Smooth muscle cell (in vitro differentiated cells): ENCODE measurements around the gene ULK1. TPM values are rescaled to one million over a fixed set of nuclear protein-coding genes. Genes with fewer than 3 reads are reported as not detected.

Experiments used
- DNase-seq: peaks from one replicate; lab custom pipeline; 2025; ENCODE audit not compliant: unreplicated experiment; lab: John Stamatoyannopoulos, UW
- H2AFZ ChIP-seq: fragments of 200-600 bp; sonication (generic); 2 replicates; pipeline ENCODE4 v1.6.0; 2016; ENCODE audit warnings: antibody characterized with exemption, low read depth, mild to moderate bottlenecking
- H3F3A ChIP-seq: fragments of 200-600 bp; sonication (generic); 2 replicates; pipeline ENCODE4 v1.6.0; 2017; ENCODE audit warnings: antibody characterized with exemption, low read depth
- H3K27ac ChIP-seq: fragments of 200-600 bp; sonication (generic); 2 replicates; pipeline ENCODE4 v1.5.1; 2016; ENCODE audit warnings: low read depth, mild to moderate bottlenecking
- H3K27me3 ChIP-seq: fragments of 200-600 bp; sonication (generic); 2 replicates; pipeline ENCODE4 v1.6.1; 2016; ENCODE audit warnings: low read depth, mild to moderate bottlenecking
- H3K36me3 ChIP-seq: fragments of 200-600 bp; sonication (generic); 2 replicates; pipeline ENCODE4 v1.5.1; 2016; ENCODE audit warnings: low read depth
- H3K4me1 ChIP-seq: fragments of 200-600 bp; sonication (generic); 2 replicates; pipeline ENCODE4 v1.5.1; 2016; ENCODE audit warnings: low read depth
- H3K4me2 ChIP-seq: fragments of 200-600 bp; sonication (generic); 2 replicates; pipeline ENCODE4 v1.6.0; 2016; ENCODE audit warnings: mild to moderate bottlenecking
- H3K4me3 ChIP-seq: fragments of 200-600 bp; sonication (generic); 2 replicates; pipeline ENCODE4 v1.5.1; 2016; ENCODE audit warnings: mild to moderate bottlenecking
- H3K79me2 ChIP-seq: fragments of 200-600 bp; sonication (generic); 2 replicates; pipeline ENCODE4 v1.6.0; 2016; ENCODE audit warnings: low read depth, mild to moderate bottlenecking
- H3K9ac ChIP-seq: fragments of 200-600 bp; sonication (generic); 2 replicates; pipeline ENCODE4 v1.6.0; 2016; ENCODE audit warnings: low read depth
- H3K9me3 ChIP-seq: fragments of 200-600 bp; sonication (generic); replicated peaks from 2 replicates; pipeline ENCODE4 v1.5.1; 2016; ENCODE audit warnings: low read depth
- H4K20me1 ChIP-seq: fragments of 200-600 bp; sonication (generic); 2 replicates; pipeline ENCODE4 v1.6.0; 2016; ENCODE audit warnings: low read depth
- CTCF ChIP-seq: fragments of 200-600 bp; sonication (generic); IDR thresholded peaks from 2 replicates; pipeline ENCODE4 v1.5.1; 2017; ENCODE audit warnings: borderline replicate concordance, mild to moderate bottlenecking, antibody characterized with exemption; ENCODE audit not compliant: insufficient read depth, poor library complexity, severe bottlenecking
- WGBS: methylation state at CpG from one replicate; pipeline ENCODE4 v1.1.7; 2016; ENCODE audit warnings: low lambda C conversion rate; 5-methylcytosine and 5-hydroxymethylcytosine counted together
- polyA plus RNA-seq: library from polyadenylated mRNA; unstranded; fragments of >200 nt; fragmentation: Nextera tagmentation; extraction: Ambion mirVana; gene quantifications from 2 replicates; pipeline ENCODE4 v1.2.1, GENCODE V29; 2016
- small RNA-seq: library from RNA; depleted of rRNA; stranded (forward); fragments of <200 nt; gene quantifications from one replicate; pipeline ENCODE3, GENCODE V24; 2014
- total RNA-seq: library from RNA; depleted of rRNA; stranded (reverse); fragments of >200 nt; gene quantifications from 2 replicates; pipeline ENCODE4 v1.2.3, GENCODE V29; 2014

ULK1 gene
- total and polyA plus RNA-seq, 2 experiments from 2014 or later = 8.5 to 10.5 TPM

DNA sequence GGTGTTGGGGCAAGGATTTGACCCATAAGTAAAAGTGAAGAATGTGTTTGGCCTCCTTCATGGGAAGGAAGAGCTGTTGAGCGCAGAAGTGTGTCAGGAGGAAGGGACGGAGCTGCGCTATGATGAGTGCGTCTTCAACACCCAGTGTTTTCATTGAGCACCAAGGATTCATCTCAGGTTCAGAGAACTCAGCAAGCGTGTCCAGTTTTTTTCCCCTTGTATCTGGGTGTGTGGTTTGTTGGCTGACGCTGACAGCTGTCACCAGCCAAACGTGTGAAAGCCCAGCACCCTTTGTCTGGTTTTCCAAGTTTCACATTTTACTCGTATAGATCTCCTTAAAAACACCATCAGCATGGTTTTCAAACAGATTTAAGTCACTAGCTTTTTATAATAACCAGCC, 67.6 kb downstream of the ULK1 start:
- WGBS = 92% methylated on average over 8 of the region's 8 CpGs
- Histone ChIP-seq H3K27me3 (no peaks in the 10 kb centered on the region), H3K4me3 (no peak overlapping the region), H3K36me3 (no peaks in the 10 kb centered on the region), H3F3A (no peaks in the 10 kb centered on the region), H3K9me3 (no peaks in the 10 kb centered on the region), H4K20me1 (peaks cover 92% of the 10 kb centered on the region), H3K9ac (no peak overlapping the region), H3K4me2 (no peak overlapping the region), H3K79me2 (peaks cover 86% of the 10 kb centered on the region), H3K4me1 (no peaks in the 10 kb centered on the region), H3K27ac (no peak overlapping the region), H2AFZ (no peak overlapping the region)
- no peak for TF ChIP-seq CTCF
- no peak for DNase-seq

- Histone ChIP-seq H3K27me3 (no peaks in the 10 kb centered on the region), H3K4me1 (no peaks in the 10 kb centered on the region), H3K4me2 (no peak overlapping the region), H3K27ac (no peak overlapping the region), H4K20me1 (peaks cover 92% of the 10 kb centered on the region), H3K79me2 (peaks cover 87% of the 10 kb centered on the region), H3K4me3 (no peak overlapping the region), H2AFZ (no peak overlapping the region), H3K36me3 (no peaks in the 10 kb centered on the region), H3K9me3 (no peaks in the 10 kb centered on the region), H3F3A (no peaks in the 10 kb centered on the region), H3K9ac (no peak overlapping the region)
- 94% methylated on average over 4 of the region's 4 CpGs for WGBS
- no peak for DNase-seq
- TF ChIP-seq CTCF = no peak
These were observed 69.0 kb downstream of the ULK1 start for GRCh38 chr12:131963381-131963780.

DNA sequence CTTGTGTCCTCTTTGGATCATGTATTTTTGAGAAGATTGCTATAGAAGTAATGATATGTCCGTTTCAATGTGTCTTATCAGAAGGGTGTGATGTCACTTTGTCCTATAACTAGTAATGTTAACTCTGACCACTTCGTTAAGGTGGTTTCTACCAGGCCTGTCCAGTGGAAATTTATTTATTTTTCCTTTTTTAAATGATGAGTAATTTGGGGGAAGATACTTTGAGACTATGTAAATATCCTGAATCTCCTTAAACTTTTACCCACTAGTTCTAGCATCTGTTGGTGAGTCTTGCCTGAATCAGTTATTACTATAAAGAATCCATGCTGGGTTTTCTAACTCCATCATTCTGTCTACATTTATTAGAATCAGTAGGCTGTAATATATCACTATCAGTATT, 70.7 kb downstream of the ULK1 start:
- Histone ChIP-seq H3K36me3 (no peaks in the 10 kb centered on the region), H3F3A (no peaks in the 10 kb centered on the region), H3K9me3 (no peaks in the 10 kb centered on the region), H3K27ac (peak overlapping the region; percentile 19), H3K9ac (no peak overlapping the region), H2AFZ (no peak overlapping the region), H3K79me2 (peaks cover 87% of the 10 kb centered on the region), H4K20me1 (peaks cover 92% of the 10 kb centered on the region), H3K4me1 (no peaks in the 10 kb centered on the region), H3K27me3 (no peaks in the 10 kb centered on the region), H3K4me2 (no peak overlapping the region), H3K4me3 (no peak overlapping the region)
- no peak for DNase-seq
- WGBS = 64% methylated on average over 2 of the region's 2 CpGs
- TF ChIP-seq CTCF = no peak

- no peak for TF ChIP-seq CTCF
- no peak overlapping the region for H3K4me2 ChIP-seq
- H3K9me3 ChIP-seq = no peaks in the 10 kb centered on the region
- DNase-seq = no peak
- peaks cover 98% of the 10 kb centered on the region for H3K79me2 ChIP-seq
- peaks cover 99% of the 10 kb centered on the region for H4K20me1 ChIP-seq
- 86% methylated on average over 1 of the region's 1 CpG for WGBS
- no peaks in the 10 kb centered on the region for H3F3A ChIP-seq
- H3K36me3 ChIP-seq = no peaks in the 10 kb centered on the region
- no peak overlapping the region for H3K27ac ChIP-seq
- no peak overlapping the region for H2AFZ ChIP-seq
- no peaks in the 10 kb centered on the region for H3K27me3 ChIP-seq
- H3K4me3 ChIP-seq = no peak overlapping the region
- no peak overlapping the region for H3K9ac ChIP-seq
- H3K4me1 ChIP-seq = no peaks in the 10 kb centered on the region
These were observed 76.8 kb downstream of the ULK1 start for GRCh38 chr12:131971226-131971625.

Small RNA genes lying within 50 kb of the gene (small RNA-seq; reads per million reads assigned to genes)
- gene AC131009.3 = not detected

Other genes with a start within 250 kb of the ULK1 start
- 19.4 and 32.3 TPM in 2 replicates for gene SFSWAP, start 183.5 kb upstream of the ULK1 start, total RNA-seq
- gene SFSWAP, start 183.5 kb upstream of the ULK1 start, polyA plus RNA-seq = 24.1 and 33.5 TPM in 2 replicates
- gene MMP17, start 66.2 kb upstream of the ULK1 start, total RNA-seq = 0.81 and 1.6 TPM in 2 replicates
- gene MMP17, start 66.2 kb upstream of the ULK1 start, polyA plus RNA-seq = 1.3 and 4.3 TPM in 2 replicates
- 2.6 and 22.2 TPM in 2 replicates for gene PUS1, start 34.7 kb downstream of the ULK1 start, total RNA-seq
- gene PUS1, start 34.7 kb downstream of the ULK1 start, polyA plus RNA-seq = 6.6 and 18.5 TPM in 2 replicates
- 10.9 and 13.6 TPM in 2 replicates for gene EP400, start 55.3 kb downstream of the ULK1 start, total RNA-seq
- gene EP400, start 55.3 kb downstream of the ULK1 start, polyA plus RNA-seq = 6.6 and 9.8 TPM in 2 replicates
- 1.6 and 5.2 TPM in 2 replicates for gene DDX51, start 249.7 kb downstream of the ULK1 start, total RNA-seq
- gene DDX51, start 249.7 kb downstream of the ULK1 start, polyA plus RNA-seq = 12.5 and 15.1 TPM in 2 replicates
- gene NOC4L, start 249.8 kb downstream of the ULK1 start, total RNA-seq = 6.2 and 9.8 TPM in 2 replicates
- 39.9 and 42.2 TPM in 2 replicates for gene NOC4L, start 249.8 kb downstream of the ULK1 start, polyA plus RNA-seq